Stimulated activated CD8-positive, alpha-beta memory T cell treated with anti-CD3 and anti-CD28 coated beads, Interleukin-7, amount 100 ng/mL, for 48 hours (primary cell): Measurements from ENCODE around the gene ZMIZ1.
A peak's percentile ranks its signal among the peaks of the same experiment; 100 is the strongest.
"Not testable (repeated sequence)": the region's sequence is repeated elsewhere in the genome, so short reads cannot be mapped to it uniquely, and the experiment has no call there.

Experiments
- DNase-seq, 2 donors: peaks; one replicate each; pipeline ENCODE4 v3.0.0-alpha.2; 2020; ENCODE audit warnings: low read depth in 1 of 2; ENCODE audit errors: extremely low read depth in 1 of 2

ZMIZ1 gene

DNA sequence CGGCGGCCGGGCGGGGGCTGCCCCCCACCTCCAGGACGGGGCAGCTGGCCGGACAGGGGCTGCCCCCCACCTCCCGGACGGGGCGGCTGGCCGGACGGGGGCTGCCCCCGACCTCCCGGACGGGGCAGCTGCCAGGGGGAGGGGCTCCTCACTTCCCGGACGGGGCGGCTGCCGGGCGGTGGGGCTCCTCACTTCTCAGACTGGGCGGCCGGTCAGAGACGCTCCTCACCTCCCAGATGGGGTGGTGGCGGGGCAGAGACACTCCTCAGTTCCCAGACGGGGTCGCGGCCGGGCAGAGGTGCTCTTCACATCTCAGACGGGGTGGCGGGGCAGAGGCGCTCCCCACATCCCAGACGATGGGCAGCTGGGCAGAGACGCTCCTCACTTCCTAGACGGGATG, 210.3 kb downstream of the ZMIZ1 start:
- DNase-seq, result not testable (repeated sequence)

DNA sequence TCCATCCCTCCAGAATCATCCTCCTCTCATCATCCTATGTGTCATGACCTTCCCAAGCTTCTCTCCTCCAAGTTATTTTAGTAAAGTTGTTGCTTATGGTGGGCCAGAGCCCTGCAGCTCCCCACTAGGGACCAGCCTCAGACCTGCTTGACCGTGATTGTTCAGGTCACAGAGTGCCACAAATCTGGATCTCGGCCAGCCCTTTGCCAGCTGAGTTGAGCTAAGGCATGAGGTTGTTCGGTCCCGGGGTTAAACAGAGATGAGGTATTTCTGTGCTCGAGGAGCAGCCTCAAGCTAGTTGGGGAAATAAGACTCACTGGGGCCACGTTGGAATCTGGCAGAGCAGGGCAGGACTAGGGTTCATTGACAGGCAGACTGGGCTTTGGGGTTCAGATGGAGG, 212.2 kb downstream of the ZMIZ1 start:
- DNase-seq, result no peak

DNA sequence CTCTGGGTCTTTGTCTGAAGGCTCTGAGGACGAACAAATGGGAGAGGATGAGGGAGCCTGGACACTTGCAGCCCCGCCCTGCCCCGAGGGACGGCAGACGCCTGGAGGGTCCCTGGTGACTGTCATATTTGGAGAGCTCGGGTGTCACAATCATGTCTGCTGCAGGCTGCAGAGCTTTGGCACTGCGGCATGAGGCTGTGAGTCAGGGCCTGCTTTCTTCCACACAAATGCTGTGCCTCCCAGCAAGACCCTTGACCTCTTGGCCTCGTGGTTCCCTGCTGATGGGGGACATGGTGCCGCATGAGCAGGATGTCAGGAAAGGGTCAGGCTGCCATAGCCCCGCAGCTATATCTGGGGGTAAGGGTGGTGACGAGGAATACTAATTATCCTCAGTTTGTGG, 213.6 kb downstream of the ZMIZ1 start:
- no peak for DNase-seq

DNA sequence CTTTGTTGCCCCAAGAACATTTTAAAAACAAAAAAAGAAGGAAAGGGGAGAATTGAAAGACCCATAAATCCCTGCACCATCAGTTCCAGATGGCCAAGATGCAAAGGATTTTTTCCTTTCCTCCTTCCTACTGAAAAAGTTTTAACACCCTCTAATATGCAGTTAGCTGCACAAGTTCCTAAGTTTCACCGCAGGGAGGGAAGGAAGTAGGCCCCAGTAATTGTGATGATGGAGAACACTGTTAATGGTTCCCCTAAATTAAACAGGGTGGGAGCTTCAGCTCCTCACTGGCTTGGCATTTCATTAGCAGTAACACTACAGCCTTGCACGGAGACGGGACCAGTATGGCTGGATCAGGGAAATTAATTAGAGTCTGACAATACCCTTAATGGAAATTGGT, 214.8 kb downstream of the ZMIZ1 start:
- no peak for DNase-seq

DNA sequence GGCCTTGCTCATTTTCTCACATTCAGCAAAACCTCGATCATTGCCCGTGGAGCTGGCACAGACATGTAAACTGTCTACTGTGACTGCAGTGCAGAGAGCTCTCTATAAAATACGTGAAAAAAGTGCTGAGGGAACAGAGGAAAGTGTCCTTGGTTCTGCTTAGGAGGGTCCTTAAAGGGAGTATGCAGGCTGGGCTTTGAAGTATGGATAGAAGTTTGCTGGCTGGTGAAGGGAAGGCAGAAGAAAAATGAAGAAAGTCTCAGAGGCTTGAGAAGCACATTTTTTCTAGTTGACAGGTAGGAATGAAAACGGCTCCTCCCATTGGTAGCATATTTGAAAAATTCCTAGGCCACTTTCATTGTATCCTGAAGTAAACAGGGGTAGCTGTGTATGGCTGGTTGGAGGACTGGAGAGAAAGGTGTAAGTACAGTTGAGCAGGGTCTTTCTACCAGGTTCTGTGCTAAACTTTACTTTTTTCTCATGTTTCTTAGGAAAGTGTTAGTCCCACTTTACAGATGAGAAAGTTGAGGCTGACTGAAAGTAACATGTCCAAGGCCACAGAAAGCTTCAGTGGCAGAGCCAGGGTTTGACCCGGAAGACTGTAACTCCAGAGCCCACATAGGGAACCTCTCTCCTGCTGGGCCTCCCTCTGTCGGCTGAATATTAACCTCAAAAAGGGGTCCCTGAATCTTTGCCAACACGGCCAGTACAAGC, 215.5 kb downstream of the ZMIZ1 start:
- no peak for DNase-seq

DNA sequence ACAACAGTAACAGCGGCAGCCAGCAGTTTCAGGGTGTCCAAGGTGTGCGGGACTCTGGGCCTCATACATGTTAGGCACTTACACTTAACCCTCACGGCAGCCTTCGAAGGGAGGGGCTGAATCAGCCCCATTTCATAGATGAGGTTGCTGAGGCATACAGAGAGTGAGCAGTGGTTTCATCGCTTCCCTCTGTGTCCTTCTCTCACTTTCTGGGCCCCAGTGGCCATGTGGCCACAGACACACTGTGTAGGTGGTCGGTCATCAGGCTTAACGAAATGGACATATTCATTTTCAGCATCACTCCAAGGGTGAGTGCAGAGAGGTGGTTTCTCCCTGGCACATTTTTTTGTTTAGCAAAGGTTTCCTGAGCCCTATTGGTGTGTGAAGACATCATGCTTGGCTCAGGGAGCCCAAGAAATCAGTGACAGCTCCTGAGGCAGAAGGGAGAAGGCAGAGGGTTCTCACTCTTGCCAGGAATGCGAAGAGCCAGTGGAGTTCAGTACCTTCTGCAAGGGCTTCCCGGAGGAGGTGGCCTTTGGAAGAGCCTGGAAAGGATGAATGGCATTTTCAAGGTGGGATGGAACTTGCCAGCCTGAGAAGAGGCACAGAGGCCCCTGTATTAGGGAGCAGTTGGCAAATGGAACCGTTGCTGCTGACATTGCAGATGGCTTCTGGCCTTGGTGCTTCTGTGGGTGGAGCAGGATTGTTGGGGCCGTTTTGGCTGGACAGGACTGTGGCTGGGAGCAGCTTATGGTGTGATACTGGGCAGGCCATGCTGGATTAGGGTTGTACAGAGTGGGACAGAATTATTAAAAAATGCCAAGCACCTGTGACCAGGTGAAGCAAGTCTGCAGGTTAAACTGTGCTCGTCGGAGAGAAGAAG, 216.8 kb downstream of the ZMIZ1 start:
- peak in 1 of 2 donors; percentile 56 for DNase-seq

DNA sequence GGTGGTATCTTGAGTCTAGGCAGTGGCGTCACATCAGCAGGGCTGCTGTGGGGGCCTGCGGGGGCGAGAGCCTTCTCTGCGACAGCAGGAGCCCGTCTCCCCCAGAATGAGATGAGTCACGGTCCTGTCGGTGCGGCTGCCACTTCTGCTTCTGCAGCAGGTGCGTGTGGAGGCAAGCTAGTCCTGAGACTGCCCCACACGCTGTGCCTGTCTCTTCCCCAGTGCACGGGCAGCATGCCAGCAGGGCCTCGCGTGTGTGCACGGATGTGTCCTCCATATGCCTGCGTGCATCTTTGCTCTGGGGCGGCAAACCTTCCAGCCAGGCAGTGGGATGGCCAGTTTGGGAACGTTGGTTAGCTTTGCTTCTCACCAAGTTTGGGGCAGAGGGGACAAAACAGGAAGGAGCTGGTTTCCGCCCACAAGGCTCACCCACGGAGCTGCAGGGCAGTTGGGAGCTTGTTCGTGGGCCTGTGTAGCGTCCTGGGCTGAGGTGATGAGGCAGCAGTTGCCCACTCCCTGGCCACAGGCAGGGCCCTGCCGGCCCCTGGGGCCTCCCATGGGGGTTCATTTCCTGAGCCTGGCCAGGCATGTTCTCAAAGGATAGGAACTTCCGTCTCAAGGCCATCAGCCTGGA, 217.7 kb downstream of the ZMIZ1 start:
- DNase-seq, result peak; percentile 75 to 88

DNA sequence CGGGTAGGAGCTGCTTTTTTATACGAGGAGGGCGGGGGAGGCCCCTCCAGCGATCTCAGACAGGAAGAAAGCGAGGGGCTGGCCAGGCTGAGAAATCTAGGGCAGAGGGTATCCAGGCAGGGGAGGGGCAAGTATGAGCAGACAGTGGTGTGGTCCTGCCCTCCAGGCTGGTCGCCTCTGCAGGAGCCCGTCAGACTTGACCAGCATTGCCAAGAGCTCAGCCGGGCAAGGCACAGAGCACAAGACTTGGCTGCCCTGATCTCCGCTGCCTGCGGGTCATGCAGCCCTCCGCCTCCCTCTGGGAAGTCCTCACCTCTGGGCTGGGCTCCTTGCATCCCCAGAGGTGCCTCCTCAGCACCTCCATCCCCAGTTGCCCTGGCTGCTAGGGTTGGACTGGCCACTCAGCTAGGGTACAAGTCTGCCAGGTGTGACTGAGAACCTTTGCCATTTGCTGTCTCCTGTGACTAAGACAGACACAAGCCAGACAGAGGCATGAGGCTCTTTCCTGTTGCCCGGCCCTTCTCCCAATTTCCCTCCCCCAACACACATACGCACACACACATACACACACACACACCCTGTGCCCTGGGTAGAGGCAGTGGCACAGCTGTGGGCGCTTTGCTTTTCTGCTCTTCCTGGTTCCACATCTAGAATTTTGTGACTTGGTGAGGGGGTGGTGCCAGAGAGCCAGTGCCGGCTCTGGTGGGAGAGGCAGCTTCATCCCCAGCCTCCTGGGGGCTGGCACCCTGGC, 219.4 kb downstream of the ZMIZ1 start:
- DNase-seq, result no peak

DNA sequence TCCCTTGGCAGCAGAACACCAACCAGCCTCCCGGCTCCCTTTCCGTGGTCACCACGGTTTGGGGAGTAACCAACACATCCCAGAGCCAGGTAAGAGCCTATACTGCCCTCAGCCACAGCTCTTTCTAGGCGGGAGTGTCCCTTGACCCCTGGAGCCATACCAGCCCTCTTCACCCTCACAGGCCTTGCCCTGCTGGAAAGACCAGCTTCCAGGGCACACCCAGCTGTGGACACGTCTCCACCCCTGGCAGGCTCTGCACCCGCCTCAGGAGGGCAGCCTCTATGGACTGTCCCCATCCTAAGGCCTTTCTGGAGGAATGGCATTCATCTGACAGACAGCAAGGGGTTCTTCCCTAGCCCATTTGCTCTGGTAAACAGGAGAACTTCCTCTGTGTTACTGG, 221.0 kb downstream of the ZMIZ1 start:
- DNase-seq, result no peak

DNA sequence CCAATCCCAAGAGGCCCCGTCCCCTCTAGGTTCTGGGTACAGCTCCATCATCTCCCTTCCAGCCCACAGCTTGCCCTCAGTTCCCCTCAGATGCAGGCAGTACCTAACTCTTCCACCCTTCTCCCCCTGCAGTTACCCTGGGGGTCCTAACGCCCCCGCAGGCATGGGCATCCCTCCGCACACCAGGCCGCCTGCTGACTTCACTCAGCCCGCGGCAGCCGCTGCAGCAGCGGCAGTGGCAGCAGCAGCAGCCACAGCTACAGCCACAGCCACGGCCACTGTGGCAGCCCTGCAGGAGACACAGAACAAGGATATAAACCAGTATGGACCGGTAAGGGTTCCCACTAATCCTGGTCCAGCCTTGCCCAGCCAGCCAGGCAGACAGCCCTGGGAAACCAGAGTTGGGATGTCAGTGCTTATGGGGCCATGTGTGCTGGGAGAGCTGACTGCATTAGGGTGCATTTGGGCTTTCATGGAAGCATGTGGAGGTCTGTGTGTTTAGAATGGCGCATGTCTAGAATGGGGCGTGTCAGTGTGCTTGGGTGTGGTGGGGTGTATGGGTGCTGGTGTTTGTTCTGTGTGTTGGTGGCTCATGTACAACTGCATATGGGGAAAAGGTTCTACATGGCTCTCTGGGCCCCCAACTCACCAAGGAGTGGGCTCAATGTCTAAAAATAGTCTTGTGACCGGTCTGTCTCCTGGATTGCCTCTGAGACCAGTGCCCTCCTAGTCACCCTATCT, 223.4 kb downstream of the ZMIZ1 start:
- DNase-seq, result no peak

DNA sequence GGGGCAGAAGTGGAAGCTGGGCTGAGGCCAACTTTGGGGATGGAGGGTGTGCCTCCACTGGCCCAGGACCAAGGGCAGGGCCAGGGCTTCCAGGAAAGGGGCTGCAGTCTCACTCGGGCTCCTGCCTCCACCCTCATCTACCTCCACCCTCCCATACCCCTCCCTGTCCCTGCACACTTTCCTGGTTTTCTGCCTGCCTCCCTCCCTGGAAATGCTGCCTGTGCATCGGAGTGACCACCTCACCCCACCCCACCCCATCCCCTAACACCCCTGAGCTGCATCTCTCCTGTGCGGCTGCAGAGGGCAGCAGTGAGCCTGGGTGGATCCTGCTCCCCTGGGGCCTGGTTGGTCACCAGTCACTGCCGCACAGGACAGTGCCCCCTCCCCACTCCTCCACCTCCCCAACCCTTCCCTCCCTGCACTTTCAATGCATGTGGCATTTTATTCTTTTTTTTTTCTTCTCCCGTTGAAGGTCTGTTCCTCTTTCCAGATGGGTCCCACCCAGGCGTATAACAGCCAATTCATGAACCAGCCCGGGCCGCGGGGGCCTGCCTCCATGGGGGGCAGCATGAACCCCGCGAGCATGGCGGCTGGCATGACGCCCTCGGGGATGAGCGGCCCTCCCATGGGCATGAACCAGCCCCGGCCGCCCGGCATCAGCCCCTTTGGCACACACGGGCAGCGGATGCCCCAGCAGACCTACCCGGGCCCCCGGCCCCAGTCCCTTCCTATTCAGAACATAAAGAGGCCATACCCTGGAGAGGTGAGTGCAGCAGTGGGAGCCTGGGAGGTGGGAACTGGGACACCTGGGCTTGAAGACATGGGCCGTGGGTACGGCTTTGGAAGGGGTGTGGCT, 224.4 kb downstream of the ZMIZ1 start:
- DNase-seq, result peak in 1 of 2 donors; percentile 13

DNA sequence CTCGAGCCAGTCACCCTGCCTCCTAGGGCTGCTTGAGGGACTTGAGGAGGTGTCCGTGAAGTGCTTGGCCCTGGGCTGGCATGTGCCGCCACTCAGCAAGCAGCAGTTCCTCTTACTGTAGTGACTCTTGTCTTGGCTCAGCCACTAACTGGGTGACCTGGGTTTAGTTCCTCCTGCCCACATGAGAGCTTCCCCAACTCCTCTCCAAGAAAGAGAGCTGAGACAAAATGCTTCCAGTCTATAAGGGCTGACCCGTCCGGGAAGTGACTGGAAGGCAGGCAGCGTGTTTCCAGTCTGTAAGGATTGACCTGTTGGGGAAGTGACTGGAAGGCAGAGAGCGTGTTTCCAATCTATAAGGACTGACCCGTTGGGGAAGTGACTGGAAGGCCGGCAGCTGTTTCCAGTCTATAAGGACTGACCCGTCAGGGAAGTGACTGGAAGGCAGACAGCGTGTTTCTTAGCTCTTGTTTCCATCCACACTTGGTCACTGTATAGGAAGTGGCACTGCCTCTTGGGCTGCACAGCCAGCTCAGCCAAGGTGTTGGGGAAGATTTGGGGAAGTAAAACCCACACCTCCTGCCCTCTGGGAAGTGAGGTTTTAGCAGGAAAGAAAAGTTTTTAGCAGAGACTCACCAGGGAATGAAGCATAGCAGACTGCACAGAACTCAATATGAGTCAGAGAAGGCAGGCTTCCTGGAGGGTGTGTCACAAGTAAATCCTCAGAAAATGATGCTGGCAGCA, 225.2 kb downstream of the ZMIZ1 start:
- DNase-seq, result no peak

DNA sequence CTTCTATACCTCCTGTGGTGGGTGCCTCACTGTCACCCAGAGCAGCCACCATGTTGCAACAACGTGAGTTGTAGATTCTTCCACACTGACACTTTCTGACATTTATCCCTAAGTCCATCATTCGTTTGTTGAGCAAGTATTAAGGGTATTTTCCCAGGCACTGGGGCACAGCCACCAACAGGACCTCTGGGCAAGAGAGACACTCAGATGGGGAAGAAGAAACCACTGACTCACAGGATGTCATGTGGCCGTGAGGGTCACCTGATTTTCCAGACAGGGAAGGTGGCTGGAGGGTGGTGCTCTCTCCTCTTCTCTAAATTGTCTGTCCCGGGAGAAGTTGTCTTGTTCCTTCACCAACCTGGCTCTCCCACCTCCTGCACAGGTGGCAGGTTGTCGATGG, 226.8 kb downstream of the ZMIZ1 start:
- no peak for DNase-seq

DNA sequence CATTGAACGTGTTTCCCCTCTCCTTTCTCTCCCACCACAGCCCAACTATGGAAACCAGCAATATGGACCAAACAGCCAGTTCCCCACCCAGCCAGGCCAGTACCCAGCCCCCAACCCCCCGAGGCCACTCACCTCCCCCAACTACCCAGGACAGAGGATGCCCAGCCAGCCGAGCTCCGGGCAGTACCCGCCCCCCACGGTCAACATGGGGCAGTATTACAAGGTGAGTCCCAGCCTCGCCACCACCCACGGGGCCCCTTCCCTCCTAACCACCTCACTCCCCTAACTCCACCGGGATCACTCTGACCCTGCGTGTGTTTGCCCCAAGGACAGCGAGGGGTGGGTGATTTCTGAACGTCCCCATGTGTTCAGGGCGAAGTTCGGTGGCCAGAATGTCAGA, 227.7 kb downstream of the ZMIZ1 start:
- no peak for DNase-seq

DNA sequence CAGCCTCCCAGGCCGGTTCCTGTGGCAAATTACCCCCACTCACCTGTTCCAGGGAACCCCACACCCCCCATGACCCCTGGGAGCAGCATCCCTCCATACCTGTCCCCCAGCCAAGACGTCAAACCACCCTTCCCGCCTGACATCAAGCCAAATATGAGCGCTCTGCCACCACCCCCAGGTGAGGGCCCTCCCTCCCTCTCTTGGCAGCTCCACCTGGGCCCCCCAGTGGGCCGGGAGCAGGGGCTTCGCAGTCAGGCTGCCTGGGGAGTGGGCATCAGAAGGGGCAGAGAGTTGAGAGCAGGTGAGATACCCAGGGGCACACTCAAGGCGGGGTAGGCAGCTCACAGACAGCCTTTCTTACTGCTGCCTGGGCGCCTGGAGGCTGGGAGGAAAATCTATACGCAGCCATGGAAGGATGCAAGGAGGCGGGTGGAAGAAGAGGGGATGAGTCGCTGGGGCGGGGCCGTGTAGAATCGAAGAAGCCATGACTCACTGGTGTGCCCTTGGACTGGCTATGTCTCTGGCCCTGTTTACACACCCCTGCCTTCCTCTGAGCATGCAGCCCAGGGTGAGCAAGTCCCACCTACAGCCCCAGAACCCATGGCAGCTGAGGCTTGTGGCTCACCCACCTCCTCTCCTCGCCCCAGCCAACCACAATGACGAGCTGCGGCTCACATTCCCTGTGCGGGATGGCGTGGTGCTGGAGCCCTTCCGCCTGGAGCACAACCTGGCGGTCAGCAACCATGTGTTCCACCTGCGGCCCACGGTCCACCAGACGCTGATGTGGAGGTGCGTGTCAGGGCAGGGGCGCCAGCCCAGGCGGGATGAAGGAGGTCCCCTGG, 229.9 kb downstream of the ZMIZ1 start:
- peak in 1 of 2 donors; percentile 69 for DNase-seq

DNA sequence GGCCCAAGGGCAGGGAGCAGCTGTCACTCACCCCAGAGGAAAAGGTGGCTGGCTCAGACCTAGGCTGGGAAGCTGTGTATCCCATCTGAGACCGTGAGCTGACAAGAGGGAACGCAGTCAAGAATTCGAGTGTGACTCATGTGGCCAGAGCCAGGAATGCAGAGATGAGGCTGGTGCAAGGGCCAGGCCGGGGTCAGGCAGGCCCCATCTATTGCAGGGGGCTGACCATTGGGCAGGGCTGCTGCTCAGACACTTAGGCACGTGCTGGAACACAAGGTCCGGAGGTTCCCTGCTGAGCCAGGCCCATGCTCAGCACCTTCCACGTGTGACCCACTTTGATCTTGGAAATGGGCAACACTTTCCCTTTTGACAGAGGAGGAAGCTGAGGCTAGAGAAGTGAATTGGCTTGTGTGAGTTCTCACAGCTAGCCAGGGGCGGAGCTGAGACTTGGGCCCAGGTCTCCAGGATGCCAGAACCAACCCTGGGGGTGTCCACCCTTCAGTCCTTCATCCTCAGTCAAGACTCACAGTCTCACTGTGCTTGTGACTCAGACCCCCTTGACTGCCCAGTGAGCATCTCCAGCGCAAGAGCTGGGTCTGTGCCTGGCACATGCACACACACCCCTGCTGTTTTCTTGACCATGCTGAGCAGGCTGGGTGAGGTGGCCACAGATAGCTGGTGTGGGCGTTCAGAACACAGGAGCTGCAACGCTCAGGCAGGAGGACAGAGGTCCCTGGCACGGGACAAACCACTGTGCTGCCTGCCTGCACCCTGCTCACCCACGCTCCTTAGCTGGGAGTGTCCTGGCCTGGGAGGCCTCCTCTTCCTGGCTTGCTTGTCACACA, 230.9 kb downstream of the ZMIZ1 start:
- no peak for DNase-seq

DNA sequence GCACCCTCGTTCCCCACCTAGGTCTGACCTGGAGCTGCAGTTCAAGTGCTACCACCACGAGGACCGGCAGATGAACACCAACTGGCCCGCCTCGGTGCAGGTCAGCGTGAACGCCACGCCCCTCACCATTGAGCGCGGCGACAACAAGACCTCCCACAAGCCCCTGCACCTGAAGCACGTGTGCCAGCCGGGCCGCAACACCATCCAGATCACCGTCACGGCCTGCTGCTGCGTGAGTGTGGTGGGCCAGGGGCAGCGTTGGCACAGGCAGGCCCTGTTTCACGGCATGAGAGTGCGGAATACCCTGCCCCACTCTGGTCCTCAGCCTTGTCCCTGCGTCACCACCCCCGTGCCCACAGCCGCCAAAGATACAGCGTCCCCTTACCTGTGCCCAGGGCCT, 231.9 kb downstream of the ZMIZ1 start:
- DNase-seq, result no peak
